Panc1 (cell line): ENCODE results near the gene FAF2.

Experiments
- CTCF ChIP-seq: fragments of 450-650 bp; IDR thresholded peaks from 2 replicates; pipeline ENCODE4 v1.5.1; 2017; ENCODE audit warnings: mild to moderate bottlenecking
- POLR2AphosphoS5 ChIP-seq: IDR thresholded peaks from 2 replicates; pipeline ENCODE4 v1.6.1; 2012; ENCODE audit warnings: mild to moderate bottlenecking, low read depth, low read length, moderate library complexity
- REST ChIP-seq, 2 experiments: IDR thresholded peaks; 2 replicates each; pipeline ENCODE4 v1.6.1; 2011 to 2012; ENCODE audit warnings: low read depth in 2 of 2, control low read depth in 1 of 2, low read length in 1 of 2, mild to moderate bottlenecking in 1 of 2, moderate library complexity in 1 of 2; ENCODE audit not compliant: insufficient read depth in 1 of 2
- SIN3A ChIP-seq: IDR thresholded peaks from 2 replicates; pipeline ENCODE4 v1.6.1; 2012; ENCODE audit warnings: low read depth, mild to moderate bottlenecking, low read length, moderate library complexity, borderline replicate concordance; ENCODE audit not compliant: insufficient read depth

- TF ChIP-seq REST (IDR thresholded peaks at IDR 0.05; ENCODE audit: insufficient read depth in 1 of 2, low read depth in 2 of 2, low read length in 1 of 2) (no peak), CTCF (no peak), POLR2AphosphoS5 (no peak), SIN3A (no peak)
These were observed 18.2 kb downstream of the FAF2 start for GRCh38 chr5:176466245-176466871.
